Keratinocyte (primary cell): ENCODE data around the gene PLB1. TPM values are rescaled to one million over a fixed set of nuclear protein-coding genes. Genes with fewer than 3 reads are reported as not detected.

Experiments
- DNase-seq: peaks from one replicate; pipeline ENCODE4 v3.0.0-alpha.2; 2011; ENCODE audit warnings: low read depth, missing footprints, low spot score
- FAIRE-seq: peaks from 2 replicates; lab custom pipeline; 2011; peaks lifted over from hg19 to GRCh38; lab: Jason Lieb, UNC
- H2AFZ ChIP-seq: 2 replicates; pipeline ENCODE4 v1.6.0; 2012; ENCODE audit warnings: low read length, control low read depth, inconsistent platforms; ENCODE audit not compliant: control insufficient read depth
- H3K27ac ChIP-seq: 2 replicates; pipeline ENCODE4 v1.5.1; 2011; ENCODE audit warnings: low read length; ENCODE audit not compliant: control insufficient read depth, insufficient read depth
- H3K27me3 ChIP-seq: 3 replicates; pipeline ENCODE4 v1.6.0; 2011; ENCODE audit warnings: low read length; ENCODE audit not compliant: control insufficient read depth, insufficient read depth; ENCODE audit errors: extremely low read depth
- H3K36me3 ChIP-seq, 2 experiments: 2 replicates in 1 of 2; 3 replicates in 1 of 2; pipeline ENCODE4 v1.5.1; 2011; ENCODE audit warnings: low read length in 2 of 2, mild to moderate bottlenecking in 1 of 2; ENCODE audit not compliant: control insufficient read depth in 2 of 2, insufficient read depth in 2 of 2; ENCODE audit errors: extremely low read depth in 1 of 2
- H3K4me1 ChIP-seq: 3 replicates; pipeline ENCODE4 v1.5.1; 2011; ENCODE audit warnings: low read length; ENCODE audit not compliant: control insufficient read depth, insufficient read depth; ENCODE audit errors: extremely low read depth
- H3K4me2 ChIP-seq: 3 replicates; pipeline ENCODE4 v1.6.0; 2011; ENCODE audit warnings: low read depth, low read length; ENCODE audit not compliant: control insufficient read depth, insufficient read depth; ENCODE audit errors: extremely low read depth
- H3K4me3 ChIP-seq, 3 experiments: fragments of 200-600 bp in 1 of 3; sonication (generic) in 1 of 3; 2 replicates in 2 of 3; 3 replicates in 1 of 3; pipeline ENCODE4 v1.5.1; 2011 to 2016; ENCODE audit warnings: low read length in 3 of 3, mild to moderate bottlenecking in 3 of 3, control low read depth in 2 of 3, inconsistent platforms in 1 of 3, low read depth in 1 of 3, mixed read lengths in 1 of 3, mixed run types in 1 of 3, moderate library complexity in 1 of 3; ENCODE audit not compliant: control insufficient read depth in 2 of 3, insufficient read depth in 2 of 3; ENCODE audit errors: extremely low read depth in 1 of 3
- H3K79me2 ChIP-seq: 2 replicates; pipeline ENCODE4 v1.6.0; 2012; ENCODE audit warnings: low read length; ENCODE audit not compliant: control insufficient read depth, insufficient read depth
- H3K9ac ChIP-seq: 3 replicates; pipeline ENCODE4 v1.6.0; 2011; ENCODE audit warnings: low read length; ENCODE audit not compliant: control insufficient read depth, insufficient read depth; ENCODE audit errors: extremely low read depth
- H3K9me1 ChIP-seq: 3 replicates; pipeline ENCODE4 v1.6.0; 2011; ENCODE audit warnings: low read length; ENCODE audit not compliant: control insufficient read depth, insufficient read depth; ENCODE audit errors: extremely low read depth
- H3K9me3 ChIP-seq: 2 replicates; pipeline ENCODE4 v1.5.1; 2012; ENCODE audit warnings: low read depth, low read length; ENCODE audit not compliant: control insufficient read depth
- H4K20me1 ChIP-seq: 3 replicates; pipeline ENCODE4 v1.6.0; 2011; ENCODE audit warnings: low read length; ENCODE audit not compliant: control insufficient read depth, insufficient read depth; ENCODE audit errors: extremely low read depth
- EZH2 ChIP-seq: IDR thresholded peaks from one replicate; pipeline ENCODE4 v1.6.1; 2012; ENCODE audit warnings: inconsistent platforms, mild to moderate bottlenecking, low read length, moderate library complexity
- dilution Hi-C: fragments of 300-500 bp; cut with MboI; formaldehyde crosslinking; loops from one replicate; pipeline ENCODE4 v1.7.0; 2020; ENCODE audit warnings: low sequenced_read_pairs; ENCODE audit not compliant: extremely low pct_ligation_motif_present
- polyA plus RNA-seq, 5 experiments: library from polyadenylated mRNA; depleted of rRNA in 3 of 5; stranded (reverse) in 3 of 5; stranded (forward) in 1 of 5; unstranded in 1 of 5; fragments of >200 nt; gene quantifications; 1 replicate in 1 of 5; 2 replicates in 3 of 5; 3 replicates in 1 of 5; pipeline versions ENCODE4 v1.2.1 to v1.2.3, GENCODE V29; 2011 to 2012; ENCODE audit warnings: missing spikeins in 2 of 5, low read depth in 1 of 5, low replicate concordance in 1 of 5
- TF ChIP-seq, protein P1 (sequence below), 3 experiments: IDR thresholded peaks in 1 of 3; conservative IDR thresholded peaks in 1 of 3; optimal IDR thresholded peaks in 1 of 3; 2 replicates in 2 of 3; 3 replicates in 1 of 3; pipeline versions ENCODE3 to v1.5.1; 2011; ENCODE audit warnings: low read length in 3 of 3, mild to moderate bottlenecking in 3 of 3, moderate library complexity in 2 of 3, control low read depth in 1 of 3, inconsistent platforms in 1 of 3; ENCODE audit not compliant: insufficient read depth in 2 of 3; ENCODE audit errors: extremely low read depth in 1 of 3

The PLB1 gene
- polyA plus RNA-seq, 1 donor (not counting 4 experiments of a cell fraction or from before 2014, with no cell fraction given): 6.7 TPM

GRCh38 chr2:28654663-28655320, 158.9 kb downstream of the PLB1 start:
- no peaks in the 10 kb centered on the region for H4K20me1 ChIP-seq
- H3K4me1 ChIP-seq: peaks cover 42% of the 10 kb centered on the region
- TF ChIP-seq EZH2: no peak
- TF ChIP-seq, protein P1, sequence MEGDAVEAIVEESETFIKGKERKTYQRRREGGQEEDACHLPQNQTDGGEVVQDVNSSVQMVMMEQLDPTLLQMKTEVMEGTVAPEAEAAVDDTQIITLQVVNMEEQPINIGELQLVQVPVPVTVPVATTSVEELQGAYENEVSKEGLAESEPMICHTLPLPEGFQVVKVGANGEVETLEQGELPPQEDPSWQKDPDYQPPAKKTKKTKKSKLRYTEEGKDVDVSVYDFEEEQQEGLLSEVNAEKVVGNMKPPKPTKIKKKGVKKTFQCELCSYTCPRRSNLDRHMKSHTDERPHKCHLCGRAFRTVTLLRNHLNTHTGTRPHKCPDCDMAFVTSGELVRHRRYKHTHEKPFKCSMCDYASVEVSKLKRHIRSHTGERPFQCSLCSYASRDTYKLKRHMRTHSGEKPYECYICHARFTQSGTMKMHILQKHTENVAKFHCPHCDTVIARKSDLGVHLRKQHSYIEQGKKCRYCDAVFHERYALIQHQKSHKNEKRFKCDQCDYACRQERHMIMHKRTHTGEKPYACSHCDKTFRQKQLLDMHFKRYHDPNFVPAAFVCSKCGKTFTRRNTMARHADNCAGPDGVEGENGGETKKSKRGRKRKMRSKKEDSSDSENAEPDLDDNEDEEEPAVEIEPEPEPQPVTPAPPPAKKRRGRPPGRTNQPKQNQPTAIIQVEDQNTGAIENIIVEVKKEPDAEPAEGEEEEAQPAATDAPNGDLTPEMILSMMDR (optimal IDR thresholded peaks at IDR 0.05 in 1 of 3, IDR thresholded peaks at IDR 0.05 in 1 of 3, conservative IDR thresholded peaks at IDR 0.05 in 1 of 3; ENCODE audit: extremely low read depth in 1 of 3, insufficient read depth in 2 of 3, low read length in 3 of 3): no peak
- FAIRE-seq (peak; percentile 78), DNase-seq (no peak)
- no peaks in the 10 kb centered on the region for H3K9me3 ChIP-seq
- H2AFZ ChIP-seq: no peak overlapping the region
- H3K4me2 ChIP-seq: no peak overlapping the region
- no peaks in the 10 kb centered on the region for H3K9me1 ChIP-seq
- H3K27ac ChIP-seq: no peak overlapping the region
- no peak overlapping the region for H3K9ac ChIP-seq
- no peaks in the 10 kb centered on the region for H3K27me3 ChIP-seq
- no peaks in the 10 kb centered on the region for H3K79me2 ChIP-seq
- dilution Hi-C loops: no loop called here
- no peak overlapping the region for H3K4me3 ChIP-seq
- H3K36me3 ChIP-seq: no peaks in the 10 kb centered on the region

DNA sequence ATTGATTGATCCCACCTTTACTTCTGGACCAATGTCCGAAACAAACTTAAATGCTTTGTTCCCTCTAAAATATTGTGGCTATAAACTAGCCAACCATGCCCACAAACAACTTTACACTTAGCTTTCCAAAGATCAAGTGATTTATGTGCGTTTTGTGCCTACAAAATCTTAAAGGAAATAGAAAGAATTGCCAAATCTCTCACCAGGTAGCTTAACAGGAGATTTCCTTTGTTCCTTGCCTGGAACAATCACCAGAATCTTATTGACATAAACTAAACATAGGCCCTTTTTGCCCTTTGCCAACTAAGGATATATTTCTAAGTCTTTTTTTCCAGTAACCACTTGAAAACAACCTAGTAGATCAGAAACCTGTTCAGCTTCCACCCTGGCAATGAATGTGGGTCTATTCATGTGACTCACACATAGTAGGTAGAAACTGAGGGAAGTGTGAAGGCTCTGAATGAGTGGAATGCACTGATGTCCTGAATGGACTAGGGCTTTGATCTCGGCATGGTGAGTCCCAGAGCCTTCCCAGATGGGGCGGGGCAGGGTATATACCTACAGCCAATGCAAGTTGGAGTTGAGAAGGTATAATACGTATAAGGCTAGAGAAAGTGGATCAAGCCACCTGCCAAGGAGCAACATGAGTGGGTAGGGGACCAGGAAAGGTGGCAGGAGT, 161.2 kb downstream of the PLB1 start:
- Histone ChIP-seq H3K4me2 (no peak overlapping the region), H2AFZ (peak overlapping the region; percentile 4), H3K27ac (no peak overlapping the region), H4K20me1 (no peaks in the 10 kb centered on the region), H3K9me1 (no peaks in the 10 kb centered on the region), H3K79me2 (no peaks in the 10 kb centered on the region), H3K9ac (no peak overlapping the region), H3K9me3 (no peaks in the 10 kb centered on the region), H3K36me3 (no peaks in the 10 kb centered on the region), H3K4me3 (no peak overlapping the region), H3K4me1 (peaks cover 36% of the 10 kb centered on the region), H3K27me3 (no peaks in the 10 kb centered on the region)
- DNase-seq (no peak), FAIRE-seq (peak; percentile 9)
- dilution Hi-C loops: no loop called here
- no peak for TF ChIP-seq EZH2
- TF ChIP-seq, protein P1 (optimal IDR thresholded peaks at IDR 0.05 in 1 of 3, IDR thresholded peaks at IDR 0.05 in 1 of 3, conservative IDR thresholded peaks at IDR 0.05 in 1 of 3; ENCODE audit: extremely low read depth in 1 of 3, insufficient read depth in 2 of 3, low read length in 3 of 3): no peak
